AG09319 (cell line): ENCODE data around the gene MAP3K8.

Source experiments
- DNase-seq: peaks from one replicate; pipeline ENCODE4 v3.0.0-alpha.2; 2010; ENCODE audit warnings: low read depth; ENCODE audit errors: extremely low read depth
- TF ChIP-seq, protein P1 (sequence below): IDR thresholded peaks from 2 replicates; pipeline ENCODE4 v1.5.1; 2011; ENCODE audit warnings: low read depth, mild to moderate bottlenecking, inconsistent platforms, low read length, moderate library complexity

Gene MAP3K8

DNA sequence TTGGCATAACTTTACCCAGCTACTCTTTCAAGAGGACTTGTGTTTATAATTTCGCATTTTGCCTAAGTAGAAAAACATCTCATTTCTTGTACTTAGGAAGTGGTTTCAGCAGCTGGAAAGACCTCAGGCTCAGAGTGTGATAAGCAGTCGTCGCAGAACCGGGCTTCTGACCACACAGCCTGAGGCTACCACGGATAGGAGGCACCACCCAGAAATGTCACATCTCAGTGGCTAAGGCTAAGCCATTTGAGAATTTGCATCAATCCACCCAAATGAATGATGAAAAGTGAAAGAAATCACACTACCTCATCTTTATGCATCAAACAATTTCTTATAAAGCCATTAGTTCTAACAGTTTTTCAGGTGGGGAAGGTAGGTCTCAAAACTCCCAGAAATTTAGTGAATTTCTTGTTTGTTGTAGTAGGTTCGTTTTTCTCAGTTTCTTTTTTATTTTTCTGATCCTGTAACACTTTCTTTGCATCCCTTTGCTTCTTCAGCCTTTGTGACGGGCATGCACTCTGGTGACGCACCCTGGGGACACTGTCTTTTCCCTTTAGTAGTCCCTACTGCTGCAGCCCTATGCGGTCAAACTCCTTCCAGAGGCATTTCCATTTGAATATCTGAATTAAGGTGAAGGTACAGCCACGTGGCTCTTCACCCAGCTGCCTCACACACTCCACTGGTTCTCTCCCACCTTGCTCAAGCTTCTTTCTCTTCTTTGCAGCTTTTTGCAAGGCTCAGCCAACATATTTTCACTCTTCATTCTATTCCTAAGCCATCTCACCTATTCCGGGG, 68.5 kb downstream of the MAP3K8 start:
- DNase-seq, result no peak
- TF ChIP-seq, protein P1, sequence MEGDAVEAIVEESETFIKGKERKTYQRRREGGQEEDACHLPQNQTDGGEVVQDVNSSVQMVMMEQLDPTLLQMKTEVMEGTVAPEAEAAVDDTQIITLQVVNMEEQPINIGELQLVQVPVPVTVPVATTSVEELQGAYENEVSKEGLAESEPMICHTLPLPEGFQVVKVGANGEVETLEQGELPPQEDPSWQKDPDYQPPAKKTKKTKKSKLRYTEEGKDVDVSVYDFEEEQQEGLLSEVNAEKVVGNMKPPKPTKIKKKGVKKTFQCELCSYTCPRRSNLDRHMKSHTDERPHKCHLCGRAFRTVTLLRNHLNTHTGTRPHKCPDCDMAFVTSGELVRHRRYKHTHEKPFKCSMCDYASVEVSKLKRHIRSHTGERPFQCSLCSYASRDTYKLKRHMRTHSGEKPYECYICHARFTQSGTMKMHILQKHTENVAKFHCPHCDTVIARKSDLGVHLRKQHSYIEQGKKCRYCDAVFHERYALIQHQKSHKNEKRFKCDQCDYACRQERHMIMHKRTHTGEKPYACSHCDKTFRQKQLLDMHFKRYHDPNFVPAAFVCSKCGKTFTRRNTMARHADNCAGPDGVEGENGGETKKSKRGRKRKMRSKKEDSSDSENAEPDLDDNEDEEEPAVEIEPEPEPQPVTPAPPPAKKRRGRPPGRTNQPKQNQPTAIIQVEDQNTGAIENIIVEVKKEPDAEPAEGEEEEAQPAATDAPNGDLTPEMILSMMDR, result no peak

DNA sequence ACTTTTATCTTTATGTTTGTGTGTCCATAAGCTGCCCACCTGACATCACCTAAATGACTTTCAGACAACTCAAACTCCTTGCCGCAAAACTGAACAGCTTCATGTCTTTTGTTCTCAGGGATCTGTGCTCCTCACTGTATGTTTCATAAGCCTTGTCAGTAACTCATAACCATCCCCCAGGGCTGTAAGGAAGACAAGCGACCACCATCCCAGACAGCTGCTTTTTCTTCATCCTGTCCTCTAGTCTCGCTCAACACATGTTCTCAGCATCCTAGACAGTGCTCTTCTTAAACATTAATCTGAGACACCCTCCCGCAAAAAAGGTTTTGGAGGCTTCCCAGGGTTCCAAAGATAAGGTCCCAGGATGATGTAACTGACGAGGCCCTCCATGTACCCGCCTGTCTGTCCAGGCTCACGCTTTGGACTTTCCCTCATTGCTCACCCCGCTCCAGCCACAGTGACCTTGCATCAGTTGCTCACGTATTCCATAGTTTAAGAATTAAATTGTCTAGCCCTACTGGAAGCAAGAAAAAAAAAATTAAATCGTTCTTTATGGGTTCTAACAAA, 69.8 kb downstream of the MAP3K8 start:
- TF ChIP-seq, protein P1, result no peak
- DNase-seq, result no peak

DNA sequence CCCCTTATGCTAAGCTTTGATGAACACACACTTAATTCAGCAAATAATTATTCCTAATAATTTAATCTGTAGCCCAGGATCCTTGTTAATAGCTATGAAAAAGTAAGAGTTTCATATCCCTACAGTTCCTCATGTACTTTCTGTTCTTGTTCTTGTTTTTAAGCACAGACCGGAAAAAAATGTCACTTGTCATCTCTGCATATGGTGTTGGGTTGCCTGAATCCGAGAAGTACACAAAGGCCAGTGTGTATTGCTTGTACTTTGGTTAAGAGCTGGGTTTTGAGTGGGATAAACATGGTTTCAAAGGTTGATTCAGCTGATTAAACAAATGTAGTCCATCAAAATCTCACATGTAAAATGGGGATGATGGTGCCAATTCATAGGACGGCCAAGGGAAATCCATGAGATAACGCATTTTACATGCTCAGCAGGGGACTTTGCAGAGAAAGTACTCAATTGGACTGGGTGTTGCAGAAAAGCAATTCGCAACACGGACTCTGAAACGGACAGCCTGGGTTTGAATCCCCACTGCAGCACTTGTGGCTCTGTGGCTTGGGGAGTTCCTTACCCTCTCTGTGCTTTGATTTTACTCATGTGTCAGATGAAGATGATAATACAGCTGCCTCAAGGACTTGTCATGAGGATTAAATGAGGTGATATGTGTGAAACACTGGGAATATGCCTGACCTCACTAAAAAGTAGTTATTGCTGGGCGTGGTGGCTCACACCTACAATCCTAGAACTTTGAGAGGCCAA, 71.7 kb downstream of the MAP3K8 start:
- TF ChIP-seq, protein P1, result no peak
- no peak for DNase-seq

DNA sequence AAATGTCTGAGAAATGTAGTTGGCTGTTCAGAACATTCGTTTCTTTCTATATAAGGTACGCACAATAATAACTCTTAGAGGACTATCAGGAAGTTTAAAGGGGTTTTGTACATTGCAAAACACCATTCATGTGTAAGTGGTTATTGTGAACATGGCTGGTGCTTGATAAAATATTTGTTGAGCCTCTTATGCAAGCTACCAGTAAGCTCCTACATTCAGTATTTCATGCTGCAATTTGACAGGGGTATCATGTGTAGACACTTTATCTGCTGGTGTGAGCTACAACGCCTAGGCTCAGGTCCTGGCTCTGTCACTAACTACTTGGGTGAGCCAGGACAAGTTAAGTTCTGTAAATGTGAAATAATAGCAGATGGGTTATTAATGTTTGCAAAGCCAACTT, 75.5 kb downstream of the MAP3K8 start:
- TF ChIP-seq, protein P1, result no peak

DNA sequence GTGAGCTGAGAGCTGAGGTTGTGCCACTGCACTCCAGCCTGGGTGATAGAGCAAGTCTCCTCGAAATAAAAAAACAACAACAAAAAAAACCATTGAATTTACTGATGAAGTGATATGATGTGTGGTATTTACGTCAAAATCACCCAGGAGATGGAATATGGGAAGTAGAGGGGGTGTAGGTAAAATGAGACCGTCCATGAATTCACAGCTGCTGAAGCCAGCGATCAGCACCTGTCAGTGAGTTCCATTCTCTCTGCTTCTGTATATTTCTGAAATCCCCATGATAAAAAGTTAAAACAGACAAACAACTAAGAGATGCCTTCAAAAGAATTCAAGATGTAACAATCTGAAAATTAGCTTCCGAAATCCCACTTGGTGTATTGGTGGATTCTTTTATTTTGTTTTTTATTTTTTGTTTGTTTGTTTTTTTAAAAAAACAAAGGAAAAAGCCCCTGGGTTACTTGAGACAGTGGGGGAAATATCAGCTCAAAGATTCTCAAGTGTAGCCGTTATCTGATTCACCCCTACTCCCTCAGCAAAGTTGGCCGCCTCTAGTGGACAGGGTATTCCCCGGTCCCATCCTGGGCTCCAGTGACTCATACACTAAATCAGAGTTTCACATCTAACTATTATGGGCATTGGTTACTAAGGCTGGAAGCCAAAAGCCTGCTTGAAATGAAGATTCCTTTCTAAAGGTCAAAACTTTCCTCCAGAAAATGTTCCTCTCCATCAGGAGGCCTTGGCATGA, 76.4 kb downstream of the MAP3K8 start:
- TF ChIP-seq, protein P1, result peak; percentile 22
- DNase-seq, result peak; percentile 50

More for the DNA sequence above, 75.5 kb downstream of the MAP3K8 start:
- no peak for DNase-seq

DNA sequence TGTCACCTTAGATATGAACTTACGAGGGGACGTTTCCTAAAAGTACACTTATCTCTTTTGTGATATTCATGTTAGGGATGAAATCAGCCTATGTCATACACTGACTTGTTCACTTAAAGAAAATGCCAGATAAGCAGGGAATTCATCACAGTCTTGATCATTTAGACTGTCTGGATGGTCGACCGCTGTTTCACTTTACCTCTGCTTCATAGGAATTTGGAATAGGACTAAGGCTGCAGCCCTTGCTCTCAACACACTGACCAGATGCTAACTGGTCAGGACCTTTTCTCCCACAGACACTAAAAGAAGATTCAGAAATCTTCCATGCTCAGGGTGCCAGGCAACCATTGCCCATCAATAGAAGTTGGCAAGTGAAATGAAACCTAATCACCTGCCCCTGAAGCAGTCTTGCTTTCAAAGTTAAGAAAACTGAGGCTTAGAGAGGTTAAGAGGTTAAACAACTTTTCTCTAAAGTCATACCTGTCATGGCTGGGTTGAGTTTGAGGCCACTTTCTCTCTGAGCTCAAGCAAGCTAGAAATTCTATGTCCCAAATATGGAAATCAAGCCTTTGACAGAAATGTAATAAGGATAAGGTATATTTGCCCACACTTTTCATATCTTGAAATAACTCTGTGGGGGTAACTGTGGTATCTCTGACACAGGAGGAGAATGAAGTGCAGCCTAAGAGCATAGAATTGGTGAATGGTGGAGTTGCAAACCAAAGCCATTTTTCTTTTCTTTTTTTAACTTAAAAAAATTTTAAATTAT, 77.1 kb downstream of the MAP3K8 start:
- TF ChIP-seq, protein P1, result no peak; the same call in 1 of the 2 replicates
- no peak for DNase-seq
